HL-60 (cell line): ENCODE results near the gene EXOSC7.

Experiments
- CTCF ChIP-seq: IDR thresholded peaks from one replicate; pipeline ENCODE4 v1.5.1; 2011; ENCODE audit warnings: low read length, control low read depth, inconsistent platforms; ENCODE audit not compliant: insufficient read depth
- GABPA ChIP-seq: IDR thresholded peaks from 2 replicates; pipeline ENCODE4 v1.6.1; 2012; ENCODE audit warnings: low read depth
- POLR2AphosphoS5 ChIP-seq: IDR thresholded peaks from 2 replicates; pipeline ENCODE4 v1.6.1; 2012; ENCODE audit warnings: low read depth
- REST ChIP-seq: IDR thresholded peaks from 2 replicates; pipeline ENCODE4 v1.6.1; 2012; ENCODE audit warnings: low read depth; ENCODE audit not compliant: insufficient replicate concordance
- SPI1 ChIP-seq: IDR thresholded peaks from 2 replicates; pipeline ENCODE4 v1.6.1; 2012; ENCODE audit warnings: low read depth, mild to moderate bottlenecking, borderline replicate concordance

GRCh38 chr3:44984335-44984734 is 8.3 kb downstream of the EXOSC7 start:
- TF ChIP-seq CTCF (no peak), REST (no peak), GABPA (no peak), POLR2AphosphoS5 (no peak), SPI1 (no peak)
